ENCODE data around the gene TET1. TPM values are rescaled to one million over a fixed set of nuclear protein-coding genes. Genes with fewer than 3 reads are reported as not detected.
"Not testable (repeated sequence)": the region's sequence is repeated elsewhere in the genome, so short reads cannot be mapped to it uniquely, and the experiment has no call there.

The TET1 gene
- 1.2 TPM in 2 replicates for total RNA-seq (2022)
- percentile 44 among the genes with signal in this experiment for Bru-seq, nascent RNA
- BruChase-seq, experiment 1, labeled RNA remaining after a 6-hour chase, result percentile 34 among the genes with signal in this experiment
- BruChase-seq, experiment 2, labeled RNA remaining after a 2-hour chase, result percentile 38 among the genes with signal in this experiment
- long read RNA-seq, partial matches to known transcripts, result 0 of 1 reads
- long read RNA-seq, other reads (novel, unspliced or antisense), result 1 of 1 reads

DNA sequence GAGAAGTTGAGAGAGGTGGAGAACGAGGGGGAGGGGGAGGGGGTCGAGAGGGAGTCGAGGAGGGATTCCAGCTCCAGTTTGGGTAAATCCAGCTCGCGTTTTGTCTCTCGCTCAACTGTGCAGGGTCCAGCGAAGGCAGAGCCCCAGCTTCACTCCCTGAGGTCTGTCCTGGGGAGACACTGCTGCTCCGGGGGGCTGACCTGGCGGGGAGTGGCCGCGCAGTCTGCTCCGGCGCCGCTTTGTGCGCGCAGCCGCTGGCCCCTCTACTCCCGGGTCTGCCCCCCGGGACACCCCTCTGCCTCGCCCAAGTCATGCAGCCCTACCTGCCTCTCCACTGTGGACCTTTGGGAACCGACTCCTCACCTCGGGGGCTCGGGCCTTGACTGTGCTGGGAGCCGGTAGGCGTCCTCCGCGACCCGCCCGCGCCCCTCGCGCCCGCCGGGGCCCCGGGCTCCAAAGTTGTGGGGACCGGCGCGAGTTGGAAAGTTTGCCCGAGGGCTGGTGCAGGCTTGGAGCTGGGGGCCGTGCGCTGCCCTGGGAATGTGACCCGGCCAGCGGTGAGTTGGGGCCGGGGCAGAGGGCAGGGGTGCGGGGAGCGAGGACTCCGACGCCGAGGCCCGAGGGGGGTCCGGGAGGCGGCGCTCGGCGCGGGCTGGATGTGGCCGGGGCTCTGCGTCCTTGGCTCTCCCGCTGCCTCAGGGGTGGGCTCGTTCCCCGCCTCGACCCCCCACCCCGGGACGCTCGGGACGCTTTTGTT is at the start of gene TET1:
TET1 (plus strand) TSS at position 152 of the 757 bp plus-strand sequence. CDS start 12,002 bp downstream, outside the sequence.
- TF ChIP-seq, protein P1, sequence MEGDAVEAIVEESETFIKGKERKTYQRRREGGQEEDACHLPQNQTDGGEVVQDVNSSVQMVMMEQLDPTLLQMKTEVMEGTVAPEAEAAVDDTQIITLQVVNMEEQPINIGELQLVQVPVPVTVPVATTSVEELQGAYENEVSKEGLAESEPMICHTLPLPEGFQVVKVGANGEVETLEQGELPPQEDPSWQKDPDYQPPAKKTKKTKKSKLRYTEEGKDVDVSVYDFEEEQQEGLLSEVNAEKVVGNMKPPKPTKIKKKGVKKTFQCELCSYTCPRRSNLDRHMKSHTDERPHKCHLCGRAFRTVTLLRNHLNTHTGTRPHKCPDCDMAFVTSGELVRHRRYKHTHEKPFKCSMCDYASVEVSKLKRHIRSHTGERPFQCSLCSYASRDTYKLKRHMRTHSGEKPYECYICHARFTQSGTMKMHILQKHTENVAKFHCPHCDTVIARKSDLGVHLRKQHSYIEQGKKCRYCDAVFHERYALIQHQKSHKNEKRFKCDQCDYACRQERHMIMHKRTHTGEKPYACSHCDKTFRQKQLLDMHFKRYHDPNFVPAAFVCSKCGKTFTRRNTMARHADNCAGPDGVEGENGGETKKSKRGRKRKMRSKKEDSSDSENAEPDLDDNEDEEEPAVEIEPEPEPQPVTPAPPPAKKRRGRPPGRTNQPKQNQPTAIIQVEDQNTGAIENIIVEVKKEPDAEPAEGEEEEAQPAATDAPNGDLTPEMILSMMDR (IDR thresholded peaks at IDR 0.05; ENCODE audit: unreplicated experiment), result no peak
- peak; percentile 51 for DNase-seq
- intact Hi-C loops (cut with micrococcal nuclease; ENCODE audit: unreplicated experiment), result loop anchor here (1.0 kb wide), 1 partner anchor 40 kb away; no protein-coding TSS in a partner anchor
- H3K4me3 Mint-ChIP-seq (ENCODE audit: low read depth, unreplicated experiment), result peak within 1 kb of the TSS; percentile 63
- CTCF ChIA-PET, result interaction anchor here (0.6 to 1.3 kb wide), 2 partner anchors 9 to 10 kb away, joined by 3 read pairs; no protein-coding TSS in a partner anchor
- peaks cover 28% of the 10 kb centered on the region for H3K27me3 Mint-ChIP-seq (ENCODE audit: unreplicated experiment)
- H3K36me3 Mint-ChIP-seq (ENCODE audit: insufficient read depth, unreplicated experiment), result no peaks in the 10 kb centered on the region
- BruUV-seq (replicated peaks), result no TSS peak
- H3K9me3 Mint-ChIP-seq (ENCODE audit: low read depth, unreplicated experiment), result no peaks in the 10 kb centered on the region
- H3K27ac Mint-ChIP-seq (ENCODE audit: unreplicated experiment), result no peak within 1 kb of the TSS
- H3K4me1 Mint-ChIP-seq (ENCODE audit: low read depth, unreplicated experiment), result peaks cover 7% of the 10 kb centered on the region

DNA sequence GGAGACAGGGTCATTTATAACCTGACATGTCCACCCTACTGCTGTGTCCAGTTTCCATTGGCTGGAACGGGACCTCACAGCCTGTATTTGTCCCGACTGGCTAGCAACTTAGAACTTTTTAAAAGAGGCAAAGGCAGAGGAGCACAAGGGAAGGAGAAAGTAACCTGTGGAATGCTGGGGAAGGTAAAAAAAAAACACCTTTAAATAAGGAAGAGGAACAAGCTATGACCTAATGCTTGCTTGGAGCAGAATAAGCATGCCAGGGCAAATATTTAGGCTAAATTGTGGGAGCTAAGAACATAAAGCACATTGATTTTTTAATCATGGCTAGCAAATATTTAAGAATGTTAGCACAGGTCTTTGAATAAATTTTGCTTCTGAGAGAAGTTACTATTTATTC is 43.9 kb upstream of the TET1 start:
- DNase-seq; H3K27me3 Mint-ChIP-seq (ENCODE audit: unreplicated experiment); H3K4me1 Mint-ChIP-seq (ENCODE audit: low read depth, unreplicated experiment); H3K4me3 Mint-ChIP-seq (ENCODE audit: low read depth, unreplicated experiment); intact Hi-C loops (cut with micrococcal nuclease; ENCODE audit: unreplicated experiment); H3K27ac Mint-ChIP-seq (ENCODE audit: unreplicated experiment); H3K9me3 Mint-ChIP-seq (ENCODE audit: low read depth, unreplicated experiment); BruUV-seq (replicated peaks); CTCF ChIA-PET: not testable (repeated sequence)
- H3K36me3 Mint-ChIP-seq (ENCODE audit: insufficient read depth, unreplicated experiment), result peaks cover 15% of the 10 kb centered on the region

DNA sequence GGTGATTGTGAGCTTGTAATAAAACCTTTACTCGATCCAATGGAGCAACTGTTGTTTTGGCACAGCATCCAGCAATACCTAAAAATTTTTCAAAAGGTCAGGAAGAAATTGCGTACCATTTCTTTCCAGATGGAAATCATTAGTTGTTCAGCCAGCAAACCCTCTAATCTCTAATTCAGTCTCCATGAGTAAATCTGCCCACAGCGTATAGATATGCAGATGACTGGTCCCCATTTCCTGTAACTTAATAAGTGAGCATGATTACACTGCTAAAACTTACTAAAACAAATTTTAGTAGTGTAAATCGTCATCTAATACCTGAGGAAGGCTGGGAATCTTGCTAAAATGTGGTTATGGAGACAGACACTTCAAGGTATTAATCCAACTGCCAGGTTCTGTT is 43.4 kb upstream of the TET1 start:
- no peak overlapping the region for H3K4me3 Mint-ChIP-seq (ENCODE audit: low read depth, unreplicated experiment)
- no TSS peak for BruUV-seq (replicated peaks)
- no peaks in the 10 kb centered on the region for H3K9me3 Mint-ChIP-seq (ENCODE audit: low read depth, unreplicated experiment)
- CTCF ChIA-PET, result no interaction called here
- H3K36me3 Mint-ChIP-seq (ENCODE audit: insufficient read depth, unreplicated experiment), result peaks cover 15% of the 10 kb centered on the region
- no peaks in the 10 kb centered on the region for H3K4me1 Mint-ChIP-seq (ENCODE audit: low read depth, unreplicated experiment)
- intact Hi-C loops (cut with micrococcal nuclease; ENCODE audit: unreplicated experiment), result no loop called here
- no peaks in the 10 kb centered on the region for H3K27me3 Mint-ChIP-seq (ENCODE audit: unreplicated experiment)
- TF ChIP-seq, protein P1 (IDR thresholded peaks at IDR 0.05; ENCODE audit: unreplicated experiment), result no peak
- DNase-seq, result no peak
- H3K27ac Mint-ChIP-seq (ENCODE audit: unreplicated experiment), result no peak overlapping the region

DNA sequence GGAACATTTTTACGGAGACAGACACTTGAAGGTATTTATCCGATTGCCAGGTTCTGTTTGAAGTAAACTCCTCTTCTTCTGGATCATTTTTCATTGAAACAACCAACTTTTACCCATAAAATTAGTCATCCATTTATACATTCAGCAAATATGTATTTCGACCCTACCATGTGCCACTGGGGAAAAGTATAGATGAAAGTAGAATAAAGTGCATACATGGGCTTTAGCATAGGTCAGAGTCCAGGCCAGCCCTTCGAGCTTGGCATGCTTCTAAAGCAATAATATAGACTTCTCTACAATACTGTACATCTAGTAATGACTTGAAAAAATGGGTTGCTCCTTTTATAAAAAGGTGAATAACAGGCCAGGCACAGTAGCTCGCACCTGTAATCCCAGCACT is 42.9 kb upstream of the TET1 start:
- TSS peak; percentile 4 for BruUV-seq (replicated peaks)
- no peak for DNase-seq
- CTCF ChIA-PET, result no interaction called here
- H3K9me3 Mint-ChIP-seq (ENCODE audit: low read depth, unreplicated experiment), result no peaks in the 10 kb centered on the region
- no peak overlapping the region for H3K4me3 Mint-ChIP-seq (ENCODE audit: low read depth, unreplicated experiment)
- intact Hi-C loops (cut with micrococcal nuclease; ENCODE audit: unreplicated experiment), result no loop called here
- H3K36me3 Mint-ChIP-seq (ENCODE audit: insufficient read depth, unreplicated experiment), result peaks cover 15% of the 10 kb centered on the region
- no peaks in the 10 kb centered on the region for H3K27me3 Mint-ChIP-seq (ENCODE audit: unreplicated experiment)
- TF ChIP-seq, protein P1 (IDR thresholded peaks at IDR 0.05; ENCODE audit: unreplicated experiment), result no peak
- no peak overlapping the region for H3K27ac Mint-ChIP-seq (ENCODE audit: unreplicated experiment)
- H3K4me1 Mint-ChIP-seq (ENCODE audit: low read depth, unreplicated experiment), result no peaks in the 10 kb centered on the region

DNA sequence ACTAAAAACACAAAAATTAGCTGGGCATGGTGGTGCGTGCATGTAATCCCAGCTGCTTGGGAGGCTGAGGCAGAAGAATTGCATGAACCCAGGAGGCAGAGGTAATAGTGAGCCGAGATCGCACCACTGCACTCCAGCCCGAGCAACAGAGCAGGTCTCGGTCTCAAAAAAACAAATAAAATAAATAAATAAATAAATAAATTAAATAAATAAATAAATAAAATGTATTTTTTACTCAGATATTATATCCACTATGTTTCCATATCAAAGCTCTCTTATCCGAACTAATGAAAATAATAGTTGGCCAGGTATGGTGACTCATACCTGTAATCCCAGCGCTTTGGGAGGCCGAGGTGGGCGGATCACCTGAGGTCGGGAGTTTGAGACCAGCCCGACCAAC is 41.5 kb upstream of the TET1 start:
- H3K27me3 Mint-ChIP-seq (ENCODE audit: unreplicated experiment); DNase-seq; H3K4me1 Mint-ChIP-seq (ENCODE audit: low read depth, unreplicated experiment); CTCF ChIA-PET; H3K4me3 Mint-ChIP-seq (ENCODE audit: low read depth, unreplicated experiment); intact Hi-C loops (cut with micrococcal nuclease; ENCODE audit: unreplicated experiment); H3K27ac Mint-ChIP-seq (ENCODE audit: unreplicated experiment); BruUV-seq (replicated peaks); H3K9me3 Mint-ChIP-seq (ENCODE audit: low read depth, unreplicated experiment): not testable (repeated sequence)
- peaks cover 10% of the 10 kb centered on the region for H3K36me3 Mint-ChIP-seq (ENCODE audit: insufficient read depth, unreplicated experiment)

DNA sequence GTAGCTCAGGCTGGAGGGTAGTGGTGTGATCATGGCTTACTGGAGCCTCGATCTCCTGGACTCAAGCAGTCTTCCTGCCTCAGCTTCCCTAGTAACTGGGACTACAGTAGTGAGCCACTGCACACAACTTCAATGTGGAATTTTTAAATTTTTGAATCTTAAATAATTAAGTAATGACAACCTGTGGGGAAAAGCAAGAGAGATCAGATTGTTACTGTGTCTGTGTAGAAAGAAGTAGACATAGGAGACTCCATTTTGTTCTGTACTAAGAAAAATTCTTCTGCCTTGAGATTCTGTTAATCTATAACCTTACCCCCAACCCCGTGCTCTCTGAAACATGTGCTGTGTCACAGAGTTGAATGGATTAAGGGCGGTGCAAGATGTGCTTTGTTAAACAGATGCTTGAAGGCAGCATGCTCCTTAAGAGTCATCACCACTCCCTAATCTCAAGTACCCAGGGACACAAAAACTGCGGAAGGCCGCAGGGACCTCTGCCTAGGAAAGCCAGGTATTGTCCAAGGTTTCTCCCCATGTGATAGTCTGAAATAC is 34.6 kb upstream of the TET1 start:
- H3K27me3 Mint-ChIP-seq (ENCODE audit: unreplicated experiment); CTCF ChIA-PET; intact Hi-C loops (cut with micrococcal nuclease; ENCODE audit: unreplicated experiment); BruUV-seq (replicated peaks); H3K9me3 Mint-ChIP-seq (ENCODE audit: low read depth, unreplicated experiment): not testable (repeated sequence)
- peak overlapping the region; percentile 37 for H3K27ac Mint-ChIP-seq (ENCODE audit: unreplicated experiment)
- peak; percentile 31 for DNase-seq
- H3K4me3 Mint-ChIP-seq (ENCODE audit: low read depth, unreplicated experiment), result peak overlapping the region; percentile 81
- peaks cover 22% of the 10 kb centered on the region for H3K36me3 Mint-ChIP-seq (ENCODE audit: insufficient read depth, unreplicated experiment)
- peaks cover 11% of the 10 kb centered on the region for H3K4me1 Mint-ChIP-seq (ENCODE audit: low read depth, unreplicated experiment)
